Gastroesophageal sphincter (tissue), 4 donors: ENCODE data around the gene CIP2A. TPM values are rescaled to one million over a fixed set of nuclear protein-coding genes. Genes with fewer than 3 reads are reported as not detected.

Source experiments
- ATAC-seq: fragments of 150-250 bp; one replicate; pipeline ENCODE4 v1.9.1; 2016; ENCODE audit warnings: mild to moderate bottlenecking, moderate library complexity
- H3K27ac ChIP-seq, 4 donors: fragments of 200-600 bp; sonication (generic) in 3 of 4; 1 replicate in 3 of 4; 2 replicates in 1 of 4; pipeline ENCODE4 v1.5.1; 2016 to 2019
- H3K27me3 ChIP-seq: fragments of 200-600 bp; sonication (generic); one replicate; pipeline ENCODE4 v1.5.1; 2019
- H3K36me3 ChIP-seq, 2 donors: fragments of 200-600 bp; sonication (generic); one replicate each; pipeline ENCODE4 v1.5.1; 2019; ENCODE audit warnings: control low read depth in 1 of 2
- H3K4me1 ChIP-seq, 3 donors: fragments of 200-600 bp; sonication (generic); 1 replicate in 2 of 3; 2 replicates in 1 of 3; pipeline ENCODE4 v1.5.1; 2016 to 2019; ENCODE audit warnings: control low read depth in 2 of 3
- H3K4me3 ChIP-seq, 2 donors: fragments of 200-600 bp; sonication (generic); one replicate each; pipeline ENCODE4 v1.5.1; 2019; ENCODE audit warnings: mild to moderate bottlenecking in 1 of 2, moderate library complexity in 1 of 2
- H3K9me3 ChIP-seq, 3 donors: fragments of 200-600 bp; sonication (generic); one replicate each; pipeline ENCODE4 v1.5.1; 2017 to 2019; ENCODE audit warnings: control low read depth in 2 of 3
- EP300 ChIP-seq: sonication (generic); formaldehyde crosslinking; IDR thresholded peaks from one replicate; pipeline ENCODE4 v1.6.1; 2017; ENCODE audit warnings: antibody characterized with exemption, mild to moderate bottlenecking
- POLR2A ChIP-seq, 2 donors: fragments of 450-650 bp; IDR thresholded peaks; one replicate each; pipeline ENCODE4 v1.6.1; 2017; ENCODE audit warnings: antibody characterized with exemption in 2 of 2, mild to moderate bottlenecking in 2 of 2, moderate library complexity in 1 of 2
- POLR2AphosphoS5 ChIP-seq: sonication (generic); formaldehyde crosslinking; IDR thresholded peaks from one replicate; pipeline ENCODE4 v1.6.1; 2017; ENCODE audit warnings: antibody characterized with exemption
- WGBS, 2 donors: methylation state at CpG; one replicate each; pipeline ENCODE4 v1.1.5; 2018; ENCODE audit warnings: low coverage in 1 of 2; 5-methylcytosine and 5-hydroxymethylcytosine counted together
- total RNA-seq, 4 donors: library from RNA; depleted of rRNA; stranded (reverse); fragments of >200 nt; gene quantifications; one replicate each; pipeline ENCODE4 v1.1.0, GENCODE V29; 2016
- TF ChIP-seq, protein P1 (sequence below), 4 experiments: fragments of 200-600 bp in 2 of 4; fragments of 450-650 bp in 2 of 4; sonication (generic) in 1 of 4; IDR thresholded peaks; one replicate each; pipeline ENCODE4 v1.5.1; 2017 to 2019; ENCODE audit warnings: antibody characterized with exemption in 4 of 4, mild to moderate bottlenecking in 2 of 4, moderate library complexity in 2 of 4

The CIP2A gene
- total RNA-seq, 4 donors from 2014 or later = 1.7 to 4.6 (median 2.4) TPM

DNA sequence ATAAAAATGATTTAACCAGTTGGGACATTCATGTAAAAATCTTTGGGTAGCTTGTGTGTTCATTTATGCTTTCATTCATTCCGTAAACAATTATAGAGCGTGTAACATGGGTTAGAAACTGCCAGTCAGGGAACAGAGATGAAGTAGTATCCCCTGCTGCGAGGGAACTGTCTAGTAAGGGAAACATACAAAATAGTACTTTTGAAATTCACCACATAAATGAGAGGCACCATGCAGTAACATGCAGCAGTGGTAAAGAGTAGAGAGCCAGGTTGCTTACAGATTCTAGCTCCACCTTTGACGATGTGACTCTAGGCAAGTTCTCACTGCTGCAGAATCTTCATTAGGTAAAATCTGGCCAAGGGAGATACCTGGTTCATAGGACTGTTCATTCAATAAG lies 1.2 kb upstream of the CIP2A start:
- 12 to 40% methylated on average over 4 of the region's 4 CpGs for WGBS, 2 donors
- peak overlapping the region; percentile 56 to 78 for H3K4me3 ChIP-seq
- H3K36me3 ChIP-seq = no peaks in the 10 kb centered on the region
- no peaks in the 10 kb centered on the region for H3K27me3 ChIP-seq
- ATAC-seq = no peak
- no peaks in the 10 kb centered on the region for H3K9me3 ChIP-seq
- TF ChIP-seq POLR2AphosphoS5 = no peak
- TF ChIP-seq, protein P1, sequence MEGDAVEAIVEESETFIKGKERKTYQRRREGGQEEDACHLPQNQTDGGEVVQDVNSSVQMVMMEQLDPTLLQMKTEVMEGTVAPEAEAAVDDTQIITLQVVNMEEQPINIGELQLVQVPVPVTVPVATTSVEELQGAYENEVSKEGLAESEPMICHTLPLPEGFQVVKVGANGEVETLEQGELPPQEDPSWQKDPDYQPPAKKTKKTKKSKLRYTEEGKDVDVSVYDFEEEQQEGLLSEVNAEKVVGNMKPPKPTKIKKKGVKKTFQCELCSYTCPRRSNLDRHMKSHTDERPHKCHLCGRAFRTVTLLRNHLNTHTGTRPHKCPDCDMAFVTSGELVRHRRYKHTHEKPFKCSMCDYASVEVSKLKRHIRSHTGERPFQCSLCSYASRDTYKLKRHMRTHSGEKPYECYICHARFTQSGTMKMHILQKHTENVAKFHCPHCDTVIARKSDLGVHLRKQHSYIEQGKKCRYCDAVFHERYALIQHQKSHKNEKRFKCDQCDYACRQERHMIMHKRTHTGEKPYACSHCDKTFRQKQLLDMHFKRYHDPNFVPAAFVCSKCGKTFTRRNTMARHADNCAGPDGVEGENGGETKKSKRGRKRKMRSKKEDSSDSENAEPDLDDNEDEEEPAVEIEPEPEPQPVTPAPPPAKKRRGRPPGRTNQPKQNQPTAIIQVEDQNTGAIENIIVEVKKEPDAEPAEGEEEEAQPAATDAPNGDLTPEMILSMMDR (IDR thresholded peaks at IDR 0.05) = no peak
- TF ChIP-seq POLR2A (IDR thresholded peaks at IDR 0.05) = no peak
- no peak for TF ChIP-seq EP300
- peak overlapping the region in 2 of 4 donors; percentile 56 to 87 for H3K27ac ChIP-seq
- H3K4me1 ChIP-seq = peaks cover 7 to 25% (median 9%) of the 10 kb centered on the region in 3 donors

DNA sequence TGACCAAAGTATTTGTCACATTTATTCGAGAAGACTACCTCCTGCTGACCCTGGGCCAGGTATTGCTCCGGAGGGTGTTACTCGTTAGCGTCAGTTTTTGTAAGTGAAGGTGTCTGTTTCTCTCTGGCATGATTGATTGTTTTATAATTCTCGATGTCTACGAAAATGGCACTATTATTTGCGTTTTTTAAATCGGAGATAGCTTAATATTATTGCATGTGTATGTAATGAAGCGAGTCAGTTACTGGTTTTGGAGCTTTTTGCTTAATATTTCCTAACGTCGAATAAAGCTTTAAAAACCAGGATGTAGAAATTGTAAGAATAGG lies 723 bp upstream of the CIP2A start:
- no peaks in the 10 kb centered on the region for H3K27me3 ChIP-seq
- peak overlapping the region; percentile 56 to 78 for H3K4me3 ChIP-seq
- H3K27ac ChIP-seq = peak overlapping the region; percentile 56 to 95 (median 89)
- no peak for ATAC-seq
- H3K36me3 ChIP-seq = no peaks in the 10 kb centered on the region
- H3K9me3 ChIP-seq = no peaks in the 10 kb centered on the region
- TF ChIP-seq POLR2AphosphoS5 (no peak), EP300 (no peak), POLR2A (IDR thresholded peaks at IDR 0.05) (no peak)
- TF ChIP-seq, protein P1 (IDR thresholded peaks at IDR 0.05) = no peak
- H3K4me1 ChIP-seq = peaks cover 7 to 25% (median 9%) of the 10 kb centered on the region in 3 donors
- 0 to 1% methylated on average over 11 of the region's 11 CpGs for WGBS, 2 donors

DNA sequence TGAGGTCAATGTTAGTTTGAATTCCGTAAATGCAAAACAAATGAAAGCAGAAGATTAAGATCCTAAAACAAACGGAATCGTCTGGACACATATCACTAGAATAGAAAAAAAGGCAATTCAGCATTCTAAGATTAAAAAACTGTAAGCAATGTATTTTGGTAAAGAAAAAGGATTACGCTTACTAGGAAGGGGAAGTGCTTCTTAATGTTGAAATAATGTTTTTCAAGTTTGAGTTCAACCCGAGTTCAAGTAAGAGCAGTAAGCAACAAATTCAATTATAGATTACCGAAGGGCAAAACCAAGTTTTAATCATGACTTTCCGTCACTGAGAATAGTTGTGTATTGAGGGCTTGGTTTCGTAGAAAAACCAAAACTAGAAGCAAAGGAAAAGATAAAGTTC lies 637 bp downstream of the CIP2A start:
- 0 to 2% methylated on average over 8 of the region's 8 CpGs for WGBS, 2 donors
- peaks cover 7 to 25% (median 9%) of the 10 kb centered on the region in 3 donors for H3K4me1 ChIP-seq
- H3K4me3 ChIP-seq = peak overlapping the region; percentile 56 to 78
- no peaks in the 10 kb centered on the region for H3K36me3 ChIP-seq
- no peaks in the 10 kb centered on the region for H3K9me3 ChIP-seq
- TF ChIP-seq POLR2AphosphoS5 = no peak
- TF ChIP-seq, protein P1 (IDR thresholded peaks at IDR 0.05) = no peak
- no peak for TF ChIP-seq EP300
- TF ChIP-seq POLR2A (IDR thresholded peaks at IDR 0.05) = no peak
- H3K27me3 ChIP-seq = no peaks in the 10 kb centered on the region
- peak overlapping the region in 3 of 4 donors; percentile 87 to 95 (median 91) for H3K27ac ChIP-seq
- no peak for ATAC-seq

DNA sequence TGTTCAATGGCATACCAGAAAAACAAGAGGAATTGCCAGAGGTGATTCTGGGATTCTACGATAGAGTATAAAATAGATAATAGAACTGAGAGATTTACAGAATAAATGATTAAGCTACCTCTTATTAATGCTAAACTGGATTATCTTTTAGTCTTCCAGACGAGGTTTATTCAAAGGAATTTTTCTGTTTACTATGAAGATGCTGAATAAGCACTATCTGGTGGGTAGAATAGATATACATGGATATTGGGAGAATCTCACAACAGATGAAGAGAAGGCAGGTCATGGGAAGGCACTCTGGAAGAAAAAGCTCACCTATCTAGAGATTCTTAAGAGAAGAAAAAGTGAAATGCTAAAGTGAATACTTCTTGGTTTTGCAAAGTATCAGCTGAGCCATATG lies 11.2 kb downstream of the CIP2A start:
- Histone ChIP-seq H3K27ac (no peak overlapping the region), H3K36me3 (peaks cover 0 to 13% of the 10 kb centered on the region in 2 donors), H3K27me3 (no peaks in the 10 kb centered on the region), H3K4me3 (no peak overlapping the region), H3K9me3 (no peaks in the 10 kb centered on the region), H3K4me1 (no peaks in the 10 kb centered on the region)
- WGBS, 2 donors = 79 to 96% methylated on average over 2 of the region's 2 CpGs
- ATAC-seq = no peak
- TF ChIP-seq POLR2A (IDR thresholded peaks at IDR 0.05) (no peak), POLR2AphosphoS5 (no peak), EP300 (no peak)
- TF ChIP-seq, protein P1 (IDR thresholded peaks at IDR 0.05) = no peak

DNA sequence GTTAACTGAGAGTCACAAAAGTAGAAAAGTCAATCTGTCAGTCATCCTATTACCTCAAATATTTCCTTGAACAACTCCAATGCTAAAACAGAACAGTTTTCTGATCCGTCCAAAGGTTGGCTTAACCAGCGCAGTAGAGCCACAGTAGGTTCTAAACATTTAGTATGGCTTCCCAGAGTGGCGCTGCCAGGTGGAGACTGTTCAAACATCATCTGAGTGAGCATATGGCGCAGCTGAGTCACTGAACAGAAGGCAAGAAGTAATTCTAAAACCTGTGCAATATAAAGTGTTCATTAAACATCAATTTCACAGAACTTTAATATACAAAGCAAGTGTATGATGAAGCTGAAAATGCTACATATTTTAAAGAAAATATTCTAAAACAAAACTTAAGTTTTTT lies 19.9 kb downstream of the CIP2A start:
- no peak overlapping the region for H3K27ac ChIP-seq
- H3K4me3 ChIP-seq = no peak overlapping the region
- H3K4me1 ChIP-seq = no peaks in the 10 kb centered on the region
- H3K9me3 ChIP-seq = no peaks in the 10 kb centered on the region
- no peak for ATAC-seq
- peaks cover 0 to 2% of the 10 kb centered on the region in 2 donors for H3K36me3 ChIP-seq
- TF ChIP-seq, protein P1 (IDR thresholded peaks at IDR 0.05) = no peak
- TF ChIP-seq POLR2A (IDR thresholded peaks at IDR 0.05) (no peak), EP300 (no peak), POLR2AphosphoS5 (no peak)
- WGBS, 2 donors = 93 to 94% methylated on average over 3 to 4 of the region's 4 CpGs
- no peaks in the 10 kb centered on the region for H3K27me3 ChIP-seq
